GM19438 (cell line): ENCODE data around the gene APBB2.

Experiments
- ATAC-seq: cut with Tn5 transposase; IDR thresholded peaks from one replicate; pipeline ENCODE4 v1.9.1; 2021; ENCODE audit warnings: low read depth; ENCODE audit not compliant: unreplicated experiment

APBB2 gene

GRCh38 chr4:41142376-41143310 is 71.7 kb downstream of the APBB2 start:
- ATAC-seq: no peak

- ATAC-seq: no peak
Observed at GRCh38 chr4:41141900-41142299, 72.4 kb downstream of the APBB2 start.

- ATAC-seq: no peak
Observed at GRCh38 chr4:41140410-41140809, 73.9 kb downstream of the APBB2 start.

GRCh38 chr4:41137879-41138278 is 76.5 kb downstream of the APBB2 start:
- ATAC-seq: no peak

- no peak for ATAC-seq
Observed at GRCh38 chr4:41136456-41136855, 77.9 kb downstream of the APBB2 start.

GRCh38 chr4:41135801-41136200 is 78.5 kb downstream of the APBB2 start:
- no peak for ATAC-seq

GRCh38 chr4:41134581-41134980 is 79.8 kb downstream of the APBB2 start:
- ATAC-seq: no peak

- no peak for ATAC-seq
Observed at GRCh38 chr4:41133454-41134018, 80.8 kb downstream of the APBB2 start.

- no peak for ATAC-seq
Observed at GRCh38 chr4:41132055-41132683, 82.2 kb downstream of the APBB2 start.

- ATAC-seq: no peak
Observed at GRCh38 chr4:41129936-41130440, 84.4 kb downstream of the APBB2 start.

GRCh38 chr4:41129128-41129754 is 85.1 kb downstream of the APBB2 start:
- ATAC-seq: no peak

- ATAC-seq: no peak
Observed at GRCh38 chr4:41125558-41126311, 88.6 kb downstream of the APBB2 start.

- ATAC-seq: no peak
Observed at GRCh38 chr4:41124916-41125548, 89.3 kb downstream of the APBB2 start.

GRCh38 chr4:41122775-41123174 is 91.6 kb downstream of the APBB2 start:
- ATAC-seq: no peak

- no peak for ATAC-seq
Observed at GRCh38 chr4:41122309-41122708, 92.0 kb downstream of the APBB2 start.

- no peak for ATAC-seq
Observed at GRCh38 chr4:41121906-41122305, 92.4 kb downstream of the APBB2 start.

- ATAC-seq: no peak
Observed at GRCh38 chr4:41120297-41121217, 93.8 kb downstream of the APBB2 start.

- ATAC-seq: no peak
Observed at GRCh38 chr4:41119867-41120295, 94.5 kb downstream of the APBB2 start.

- no peak for ATAC-seq
Observed at GRCh38 chr4:41111791-41112190, 102.6 kb downstream of the APBB2 start.
